Uterus (tissue), 4 donors: Measurements from ENCODE around the gene TMEM80. TPM values are rescaled to one million over a fixed set of nuclear protein-coding genes. Genes with fewer than 3 reads are reported as not detected.

Source experiments
- DNase-seq, 2 donors: peaks; one replicate each; pipeline ENCODE4 v3.0.0-alpha.2; 2019 to 2020
- H3K27ac ChIP-seq, 2 donors: fragments of 200-600 bp; sonication (generic); 1 replicate in 1 of 2; 2 replicates in 1 of 2; pipeline ENCODE4 v1.5.1; 2016 to 2018
- H3K27me3 ChIP-seq, 2 donors: fragments of 200-600 bp; sonication (generic); one replicate each; pipeline ENCODE4 v1.5.1; 2018 to 2019; ENCODE audit warnings: control low read depth in 1 of 2
- H3K36me3 ChIP-seq, 2 donors: fragments of 200-600 bp; sonication (generic); one replicate each; pipeline ENCODE4 v1.5.1; 2019; ENCODE audit warnings: control low read depth in 1 of 2
- H3K4me1 ChIP-seq, 2 donors: fragments of 200-600 bp; sonication (generic); one replicate each; pipeline ENCODE4 v1.5.1; 2018 to 2019; ENCODE audit warnings: control low read depth in 1 of 2
- H3K4me3 ChIP-seq, 2 donors: fragments of 200-600 bp; sonication (generic); 1 replicate in 1 of 2; 2 replicates in 1 of 2; pipeline ENCODE4 v1.5.1; 2018 to 2019; ENCODE audit warnings: mild to moderate bottlenecking in 1 of 2
- H3K9me3 ChIP-seq, 2 donors: fragments of 200-600 bp; sonication (generic); one replicate each; pipeline ENCODE4 v1.5.1; 2019; ENCODE audit warnings: control low read depth in 1 of 2
- CTCF ChIP-seq, 4 experiments: fragments of 200-600 bp in 2 of 4; fragments of 450-650 bp in 2 of 4; sonication (generic) in 2 of 4; IDR thresholded peaks; one replicate each; pipeline ENCODE4 v1.5.1; 2016 to 2019; ENCODE audit warnings: antibody characterized with exemption in 4 of 4, mild to moderate bottlenecking in 2 of 4, moderate library complexity in 1 of 4
- POLR2A ChIP-seq, 2 donors: fragments of 450-650 bp; IDR thresholded peaks; one replicate each; pipeline ENCODE4 v1.6.1; 2016; ENCODE audit warnings: antibody characterized with exemption in 2 of 2, mild to moderate bottlenecking in 1 of 2, moderate library complexity in 1 of 2
- intact Hi-C: fragments of 100-400 bp; cut with DNase I; formaldehyde crosslinking; loops from one replicate; pipeline ENCODE4 v1.15.1; 2023; ENCODE audit warnings: low total_unique reads
- total RNA-seq, 4 donors: library from RNA; depleted of rRNA in 3 of 4; stranded (reverse); fragments of >200 nt in 3 of 4; gene quantifications; one replicate each; pipeline versions ENCODE4 v1.1.0 to v1.2.4, GENCODE V29; 2014 to 2023
- donor health status: DM: yes; HTN: yes; CAD: no.

TMEM80 gene
- total RNA-seq, 4 donors from 2014 or later, result 2.6 to 35.3 (median 8.1) TPM

- Histone ChIP-seq H3K4me1 (peaks cover 0 to 10% of the 10 kb centered on the region in 2 donors), H3K9me3 (no peaks in the 10 kb centered on the region), H3K27me3 (peaks cover 0 to 8% of the 10 kb centered on the region in 2 donors), H3K36me3 (no peaks in the 10 kb centered on the region), H3K4me3 (no peak overlapping the region), H3K27ac (peak overlapping the region in 1 of 2 donors; percentile 72)
- intact Hi-C loops, result no loop called here
- DNase-seq, result no peak
- no peak for TF ChIP-seq CTCF (IDR thresholded peaks at IDR 0.05)
- TF ChIP-seq POLR2A (IDR thresholded peaks at IDR 0.05), result no peak
Observed at GRCh38 chr11:725624-726202, 30.1 kb downstream of the TMEM80 start.

GRCh38 chr11:726278-727220 is 30.9 kb downstream of the TMEM80 start:
- Histone ChIP-seq H3K27me3 (peaks cover 0 to 2% of the 10 kb centered on the region in 2 donors), H3K4me1 (peaks cover 0 to 10% of the 10 kb centered on the region in 2 donors), H3K9me3 (no peaks in the 10 kb centered on the region), H3K36me3 (no peaks in the 10 kb centered on the region), H3K27ac (peak overlapping the region in 1 of 2 donors; percentile 72), H3K4me3 (no peak overlapping the region)
- no peak for TF ChIP-seq CTCF (IDR thresholded peaks at IDR 0.05)
- TF ChIP-seq POLR2A (IDR thresholded peaks at IDR 0.05), result no peak
- intact Hi-C loops, result no loop called here
- DNase-seq, result peak in 1 of 2 donors; percentile 55

GRCh38 chr11:727281-727701 is 31.7 kb downstream of the TMEM80 start:
- intact Hi-C loops, result no loop called here
- Histone ChIP-seq H3K36me3 (no peaks in the 10 kb centered on the region), H3K4me1 (peaks cover 0 to 10% of the 10 kb centered on the region in 2 donors), H3K27ac (peak overlapping the region; percentile 63 to 72), H3K9me3 (no peaks in the 10 kb centered on the region), H3K4me3 (no peak overlapping the region), H3K27me3 (no peaks in the 10 kb centered on the region)
- DNase-seq, result no peak
- TF ChIP-seq POLR2A (IDR thresholded peaks at IDR 0.05) (no peak), CTCF (IDR thresholded peaks at IDR 0.05) (no peak)

GRCh38 chr11:727859-728748 is 32.5 kb downstream of the TMEM80 start:
- DNase-seq, result peak; percentile 88 to 91
- Histone ChIP-seq H3K36me3 (no peaks in the 10 kb centered on the region), H3K27ac (peak overlapping the region; percentile 63 to 72), H3K9me3 (no peaks in the 10 kb centered on the region), H3K4me1 (peaks cover 0 to 10% of the 10 kb centered on the region in 2 donors), H3K4me3 (no peak overlapping the region), H3K27me3 (no peaks in the 10 kb centered on the region)
- intact Hi-C loops, result no loop called here
- peak; percentile 95 to 99 (median 98) for TF ChIP-seq CTCF (IDR thresholded peaks at IDR 0.05)
- peak in 1 of 2 donors; percentile 29 for TF ChIP-seq POLR2A (IDR thresholded peaks at IDR 0.05)
